Liver (tissue), 3 donors: Measurements from ENCODE around the gene DIPK1A.

Experiments used
- JUND ChIP-seq, 2 donors: IDR thresholded peaks; 2 replicates each; pipeline ENCODE4 v1.6.1; 2016; ENCODE audit warnings: antibody characterized with exemption in 2 of 2
- RXRA ChIP-seq, 2 donors: IDR thresholded peaks; 2 replicates each; pipeline ENCODE4 v1.6.1; 2017 to 2018; ENCODE audit warnings: antibody characterized with exemption in 2 of 2, mild to moderate bottlenecking in 1 of 2
- TF ChIP-seq, protein P1 (sequence below): fragments of 150-350 bp; IDR thresholded peaks from 2 replicates; pipeline ENCODE4 v1.5.1; 2017; ENCODE audit warnings: improper control_type of control experiment, low read depth, low read length; ENCODE audit not compliant: missing input control
- TF ChIP-seq, protein P2 (sequence below): IDR thresholded peaks from 2 replicates; pipeline ENCODE4 v1.6.1; 2016; ENCODE audit warnings: antibody characterized with exemption
- TF ChIP-seq, protein P3 (sequence below): IDR thresholded peaks from 2 replicates; pipeline ENCODE4 v1.6.1; 2016; ENCODE audit warnings: antibody characterized with exemption
- TF ChIP-seq, protein P4 (sequence below): IDR thresholded peaks from 2 replicates; pipeline ENCODE4 v1.6.1; 2016; ENCODE audit warnings: antibody characterized with exemption
- TF ChIP-seq, protein P5 (sequence below): IDR thresholded peaks from 2 replicates; pipeline ENCODE4 v1.6.1; 2016; ENCODE audit warnings: antibody characterized with exemption, mild to moderate bottlenecking
- donor health status: healthy.
- donor health status: healthy.

DNA sequence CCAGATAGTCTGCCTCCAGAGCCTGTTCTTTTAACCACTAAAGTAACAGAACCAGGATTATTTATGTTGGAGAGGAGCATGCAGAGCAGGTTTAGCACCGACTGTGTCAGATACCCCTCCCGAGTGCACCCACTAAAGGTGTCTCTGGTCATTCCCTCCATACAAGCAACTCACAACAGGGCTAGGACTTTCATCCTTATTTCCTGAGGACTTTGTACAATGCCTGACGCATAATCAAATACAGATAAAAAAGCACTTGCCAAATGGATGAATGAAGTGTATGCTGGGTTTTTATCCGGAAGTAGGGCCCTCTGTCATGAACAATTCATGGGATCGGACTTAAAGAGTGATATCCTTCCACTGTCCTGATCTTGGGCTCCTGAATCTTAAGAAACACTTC, 103.4 kb downstream of the DIPK1A start:
- TF ChIP-seq, protein P1, sequence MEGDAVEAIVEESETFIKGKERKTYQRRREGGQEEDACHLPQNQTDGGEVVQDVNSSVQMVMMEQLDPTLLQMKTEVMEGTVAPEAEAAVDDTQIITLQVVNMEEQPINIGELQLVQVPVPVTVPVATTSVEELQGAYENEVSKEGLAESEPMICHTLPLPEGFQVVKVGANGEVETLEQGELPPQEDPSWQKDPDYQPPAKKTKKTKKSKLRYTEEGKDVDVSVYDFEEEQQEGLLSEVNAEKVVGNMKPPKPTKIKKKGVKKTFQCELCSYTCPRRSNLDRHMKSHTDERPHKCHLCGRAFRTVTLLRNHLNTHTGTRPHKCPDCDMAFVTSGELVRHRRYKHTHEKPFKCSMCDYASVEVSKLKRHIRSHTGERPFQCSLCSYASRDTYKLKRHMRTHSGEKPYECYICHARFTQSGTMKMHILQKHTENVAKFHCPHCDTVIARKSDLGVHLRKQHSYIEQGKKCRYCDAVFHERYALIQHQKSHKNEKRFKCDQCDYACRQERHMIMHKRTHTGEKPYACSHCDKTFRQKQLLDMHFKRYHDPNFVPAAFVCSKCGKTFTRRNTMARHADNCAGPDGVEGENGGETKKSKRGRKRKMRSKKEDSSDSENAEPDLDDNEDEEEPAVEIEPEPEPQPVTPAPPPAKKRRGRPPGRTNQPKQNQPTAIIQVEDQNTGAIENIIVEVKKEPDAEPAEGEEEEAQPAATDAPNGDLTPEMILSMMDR = no peak
- TF ChIP-seq, protein P2, sequence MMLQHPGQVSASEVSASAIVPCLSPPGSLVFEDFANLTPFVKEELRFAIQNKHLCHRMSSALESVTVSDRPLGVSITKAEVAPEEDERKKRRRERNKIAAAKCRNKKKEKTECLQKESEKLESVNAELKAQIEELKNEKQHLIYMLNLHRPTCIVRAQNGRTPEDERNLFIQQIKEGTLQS = no peak
- TF ChIP-seq, protein P3, sequence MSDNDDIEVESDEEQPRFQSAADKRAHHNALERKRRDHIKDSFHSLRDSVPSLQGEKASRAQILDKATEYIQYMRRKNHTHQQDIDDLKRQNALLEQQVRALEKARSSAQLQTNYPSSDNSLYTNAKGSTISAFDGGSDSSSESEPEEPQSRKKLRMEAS = peak; percentile 38
- TF ChIP-seq, protein P4, sequence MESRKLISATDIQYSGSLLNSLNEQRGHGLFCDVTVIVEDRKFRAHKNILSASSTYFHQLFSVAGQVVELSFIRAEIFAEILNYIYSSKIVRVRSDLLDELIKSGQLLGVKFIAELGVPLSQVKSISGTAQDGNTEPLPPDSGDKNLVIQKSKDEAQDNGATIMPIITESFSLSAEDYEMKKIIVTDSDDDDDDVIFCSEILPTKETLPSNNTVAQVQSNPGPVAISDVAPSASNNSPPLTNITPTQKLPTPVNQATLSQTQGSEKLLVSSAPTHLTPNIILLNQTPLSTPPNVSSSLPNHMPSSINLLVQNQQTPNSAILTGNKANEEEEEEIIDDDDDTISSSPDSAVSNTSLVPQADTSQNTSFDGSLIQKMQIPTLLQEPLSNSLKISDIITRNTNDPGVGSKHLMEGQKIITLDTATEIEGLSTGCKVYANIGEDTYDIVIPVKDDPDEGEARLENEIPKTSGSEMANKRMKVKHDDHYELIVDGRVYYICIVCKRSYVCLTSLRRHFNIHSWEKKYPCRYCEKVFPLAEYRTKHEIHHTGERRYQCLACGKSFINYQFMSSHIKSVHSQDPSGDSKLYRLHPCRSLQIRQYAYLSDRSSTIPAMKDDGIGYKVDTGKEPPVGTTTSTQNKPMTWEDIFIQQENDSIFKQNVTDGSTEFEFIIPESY = peak; percentile 21
- peak; percentile 48 to 56 for TF ChIP-seq RXRA (IDR thresholded peaks at IDR 0.05)
- TF ChIP-seq JUND (IDR thresholded peaks at IDR 0.05) = peak; percentile 62 to 88
- TF ChIP-seq, protein P5, sequence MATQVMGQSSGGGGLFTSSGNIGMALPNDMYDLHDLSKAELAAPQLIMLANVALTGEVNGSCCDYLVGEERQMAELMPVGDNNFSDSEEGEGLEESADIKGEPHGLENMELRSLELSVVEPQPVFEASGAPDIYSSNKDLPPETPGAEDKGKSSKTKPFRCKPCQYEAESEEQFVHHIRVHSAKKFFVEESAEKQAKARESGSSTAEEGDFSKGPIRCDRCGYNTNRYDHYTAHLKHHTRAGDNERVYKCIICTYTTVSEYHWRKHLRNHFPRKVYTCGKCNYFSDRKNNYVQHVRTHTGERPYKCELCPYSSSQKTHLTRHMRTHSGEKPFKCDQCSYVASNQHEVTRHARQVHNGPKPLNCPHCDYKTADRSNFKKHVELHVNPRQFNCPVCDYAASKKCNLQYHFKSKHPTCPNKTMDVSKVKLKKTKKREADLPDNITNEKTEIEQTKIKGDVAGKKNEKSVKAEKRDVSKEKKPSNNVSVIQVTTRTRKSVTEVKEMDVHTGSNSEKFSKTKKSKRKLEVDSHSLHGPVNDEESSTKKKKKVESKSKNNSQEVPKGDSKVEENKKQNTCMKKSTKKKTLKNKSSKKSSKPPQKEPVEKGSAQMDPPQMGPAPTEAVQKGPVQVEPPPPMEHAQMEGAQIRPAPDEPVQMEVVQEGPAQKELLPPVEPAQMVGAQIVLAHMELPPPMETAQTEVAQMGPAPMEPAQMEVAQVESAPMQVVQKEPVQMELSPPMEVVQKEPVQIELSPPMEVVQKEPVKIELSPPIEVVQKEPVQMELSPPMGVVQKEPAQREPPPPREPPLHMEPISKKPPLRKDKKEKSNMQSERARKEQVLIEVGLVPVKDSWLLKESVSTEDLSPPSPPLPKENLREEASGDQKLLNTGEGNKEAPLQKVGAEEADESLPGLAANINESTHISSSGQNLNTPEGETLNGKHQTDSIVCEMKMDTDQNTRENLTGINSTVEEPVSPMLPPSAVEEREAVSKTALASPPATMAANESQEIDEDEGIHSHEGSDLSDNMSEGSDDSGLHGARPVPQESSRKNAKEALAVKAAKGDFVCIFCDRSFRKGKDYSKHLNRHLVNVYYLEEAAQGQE = peak; percentile 49
